Activated CD8-positive, alpha-beta memory T cell treated with anti-CD3 and anti-CD28 coated beads, Interleukin-2, amount 50 U/mL, for 1 hour (primary cell): ENCODE results near the gene HOXB2.
"Not testable (repeated sequence)": the region's sequence is repeated elsewhere in the genome, so short reads cannot be mapped to it uniquely, and the experiment has no call there.

Experiments
- DNase-seq: peaks from one replicate; pipeline ENCODE4 v3.0.0-alpha.2; 2020; ENCODE audit errors: extremely low read depth

Gene HOXB2

GRCh38 chr17:48515925-48516900 is 28.7 kb downstream of the HOXB2 start:
- DNase-seq, result no peak

- no peak for DNase-seq
These were observed 30.4 kb downstream of the HOXB2 start for GRCh38 chr17:48514477-48514876.

- no peak for DNase-seq
These were observed 31.0 kb downstream of the HOXB2 start for GRCh38 chr17:48513666-48514455.

GRCh38 chr17:48513097-48513496 is 31.8 kb downstream of the HOXB2 start:
- no peak for DNase-seq

GRCh38 chr17:48510761-48511604 is 33.9 kb downstream of the HOXB2 start:
- DNase-seq, result no peak

GRCh38 chr17:48510381-48510760 is 34.5 kb downstream of the HOXB2 start:
- DNase-seq, result no peak

GRCh38 chr17:48509708-48510107 is 35.2 kb downstream of the HOXB2 start:
- DNase-seq, result not testable (repeated sequence)

GRCh38 chr17:48506246-48506645 is 38.7 kb downstream of the HOXB2 start:
- no peak for DNase-seq

GRCh38 chr17:48505788-48506187 is 39.1 kb downstream of the HOXB2 start:
- DNase-seq, result no peak

- DNase-seq, result no peak
These were observed 40.0 kb downstream of the HOXB2 start for GRCh38 chr17:48504953-48505352.

GRCh38 chr17:48503747-48504146 is 41.2 kb downstream of the HOXB2 start:
- DNase-seq, result no peak

GRCh38 chr17:48502901-48503300 is 42.0 kb downstream of the HOXB2 start:
- no peak for DNase-seq

GRCh38 chr17:48502312-48502711 is 42.6 kb downstream of the HOXB2 start:
- DNase-seq, result no peak

- no peak for DNase-seq
These were observed 44.2 kb downstream of the HOXB2 start for GRCh38 chr17:48500435-48501426.

GRCh38 chr17:48499735-48500434 is 45.0 kb downstream of the HOXB2 start:
- no peak for DNase-seq

- no peak for DNase-seq
These were observed 45.7 kb downstream of the HOXB2 start for GRCh38 chr17:48499248-48499647.

- DNase-seq, result no peak
These were observed 46.6 kb downstream of the HOXB2 start for GRCh38 chr17:48498164-48498850.

- no peak for DNase-seq
These were observed 47.8 kb downstream of the HOXB2 start for GRCh38 chr17:48497103-48497502.

- DNase-seq, result no peak
These were observed 50.6 kb downstream of the HOXB2 start for GRCh38 chr17:48494335-48494734.
